Prostate gland (tissue), 2 donors: ENCODE measurements around the gene SLC1A2.

Experiments
- POLR2A ChIP-seq: fragments of 450-650 bp; IDR thresholded peaks from one replicate; pipeline ENCODE4 v1.6.1; 2016; ENCODE audit warnings: antibody characterized with exemption, mild to moderate bottlenecking
- TF ChIP-seq, protein P1 (sequence below), 4 experiments: fragments of 200-600 bp in 2 of 4; fragments of 450-650 bp in 2 of 4; sonication (generic) in 2 of 4; IDR thresholded peaks; 1 replicate in 3 of 4; 2 replicates in 1 of 4; pipeline ENCODE4 v1.5.1; 2016 to 2019; ENCODE audit warnings: antibody characterized with exemption in 4 of 4, mild to moderate bottlenecking in 2 of 4, moderate library complexity in 2 of 4

DNA sequence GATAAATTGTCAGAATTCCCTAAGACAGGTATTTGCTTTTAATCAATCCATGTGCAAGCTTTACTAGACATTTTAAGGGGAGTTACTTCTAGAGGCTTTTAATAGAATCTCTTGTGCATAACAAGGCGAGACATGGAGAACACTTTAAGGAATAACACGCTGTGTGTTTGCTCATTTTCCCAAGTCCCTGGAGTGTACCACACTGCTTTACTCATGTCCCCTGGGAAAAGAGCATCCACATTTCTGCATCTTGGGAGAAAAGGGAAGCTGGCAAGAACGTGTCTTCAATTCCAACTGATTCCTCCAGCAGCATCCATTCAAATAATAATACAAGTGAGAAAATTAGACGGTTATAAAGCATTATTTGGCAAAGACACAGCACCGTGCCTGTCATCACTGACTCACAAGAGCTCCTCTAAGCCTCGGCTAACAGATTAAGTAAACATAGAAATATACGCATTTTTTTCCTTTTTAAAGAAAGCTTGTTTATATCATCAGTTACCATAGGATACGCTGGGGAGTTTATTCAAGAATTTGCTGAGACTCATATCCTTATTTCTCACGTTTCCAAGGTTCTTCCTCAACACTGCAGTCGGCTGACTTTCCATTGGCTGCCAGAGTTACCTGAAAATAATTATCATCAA lies 158.9 kb downstream of the SLC1A2 start:
- TF ChIP-seq, protein P1, sequence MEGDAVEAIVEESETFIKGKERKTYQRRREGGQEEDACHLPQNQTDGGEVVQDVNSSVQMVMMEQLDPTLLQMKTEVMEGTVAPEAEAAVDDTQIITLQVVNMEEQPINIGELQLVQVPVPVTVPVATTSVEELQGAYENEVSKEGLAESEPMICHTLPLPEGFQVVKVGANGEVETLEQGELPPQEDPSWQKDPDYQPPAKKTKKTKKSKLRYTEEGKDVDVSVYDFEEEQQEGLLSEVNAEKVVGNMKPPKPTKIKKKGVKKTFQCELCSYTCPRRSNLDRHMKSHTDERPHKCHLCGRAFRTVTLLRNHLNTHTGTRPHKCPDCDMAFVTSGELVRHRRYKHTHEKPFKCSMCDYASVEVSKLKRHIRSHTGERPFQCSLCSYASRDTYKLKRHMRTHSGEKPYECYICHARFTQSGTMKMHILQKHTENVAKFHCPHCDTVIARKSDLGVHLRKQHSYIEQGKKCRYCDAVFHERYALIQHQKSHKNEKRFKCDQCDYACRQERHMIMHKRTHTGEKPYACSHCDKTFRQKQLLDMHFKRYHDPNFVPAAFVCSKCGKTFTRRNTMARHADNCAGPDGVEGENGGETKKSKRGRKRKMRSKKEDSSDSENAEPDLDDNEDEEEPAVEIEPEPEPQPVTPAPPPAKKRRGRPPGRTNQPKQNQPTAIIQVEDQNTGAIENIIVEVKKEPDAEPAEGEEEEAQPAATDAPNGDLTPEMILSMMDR (IDR thresholded peaks at IDR 0.05) = no peak
- TF ChIP-seq POLR2A = no peak
